Measurements from ENCODE around the gene WRAP53.

- TF ChIP-seq CTCF (conservative IDR thresholded peaks at IDR 0.05; ENCODE audit: low read depth, low read length) (no peak), EZH2 (IDR thresholded peaks at IDR 0.05; ENCODE audit: low read length, unreplicated experiment) (no peak), EZH2phosphoT487 (IDR thresholded peaks at IDR 0.05; ENCODE audit: borderline replicate concordance, low read length) (no peak)
Measured at GRCh38 chr17:7704601-7705268, 16.5 kb downstream of the WRAP53 start, which contains the start of gene EFNB3.

Measured in PC-3 (cell line).